H4 (cell line): ENCODE data around the gene GSTM2. TPM values are rescaled to one million over a fixed set of nuclear protein-coding genes. Genes with fewer than 3 reads are reported as not detected.
A peak's percentile ranks its signal among the peaks of the same experiment; 100 is the strongest.

Source experiments
- DNase-seq: peaks from one replicate; pipeline ENCODE4 v3.0.0-alpha.2; 2015; ENCODE audit warnings: low spot score
- total RNA-seq: library from RNA; depleted of rRNA; stranded (reverse); fragments of >200 nt; shearing (Covaris generic); gene quantifications from 2 replicates; pipeline ENCODE4 v1.2.3, GENCODE V29; 2014

GSTM2 gene
- total RNA-seq, 1 experiment from 2014 or later = 4.6 TPM

DNA sequence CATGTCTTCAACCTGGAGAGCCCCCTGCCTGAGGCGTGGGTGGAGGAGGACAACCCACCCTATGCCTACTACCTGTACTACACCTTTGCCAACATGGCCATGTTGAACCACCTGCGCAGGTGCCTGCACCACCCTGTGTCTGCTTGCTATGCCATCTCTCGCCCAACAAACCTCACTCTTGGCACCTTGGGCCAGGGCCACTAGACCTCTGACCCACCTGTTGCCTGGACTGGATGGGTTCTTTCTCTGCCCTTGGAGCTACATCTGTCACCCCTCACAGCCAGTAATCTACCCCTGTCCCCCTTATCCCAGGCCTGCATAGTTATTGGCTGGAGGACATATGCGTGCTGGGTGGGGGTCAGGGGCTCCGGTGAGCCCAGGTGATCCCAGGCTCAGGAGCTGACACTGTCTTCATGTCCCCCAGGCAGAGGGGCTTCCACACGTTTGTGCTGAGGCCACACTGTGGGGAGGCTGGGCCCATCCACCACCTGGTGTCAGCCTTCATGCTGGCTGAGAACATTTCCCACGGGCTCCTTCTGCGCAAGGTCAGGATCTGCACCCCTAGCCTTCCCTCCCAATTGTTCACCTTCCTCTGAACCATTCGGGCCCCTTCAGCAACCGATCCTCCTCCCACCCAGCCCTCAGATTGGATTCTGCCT is 38.4 kb upstream of the GSTM2 start:
- no peak for DNase-seq

DNA sequence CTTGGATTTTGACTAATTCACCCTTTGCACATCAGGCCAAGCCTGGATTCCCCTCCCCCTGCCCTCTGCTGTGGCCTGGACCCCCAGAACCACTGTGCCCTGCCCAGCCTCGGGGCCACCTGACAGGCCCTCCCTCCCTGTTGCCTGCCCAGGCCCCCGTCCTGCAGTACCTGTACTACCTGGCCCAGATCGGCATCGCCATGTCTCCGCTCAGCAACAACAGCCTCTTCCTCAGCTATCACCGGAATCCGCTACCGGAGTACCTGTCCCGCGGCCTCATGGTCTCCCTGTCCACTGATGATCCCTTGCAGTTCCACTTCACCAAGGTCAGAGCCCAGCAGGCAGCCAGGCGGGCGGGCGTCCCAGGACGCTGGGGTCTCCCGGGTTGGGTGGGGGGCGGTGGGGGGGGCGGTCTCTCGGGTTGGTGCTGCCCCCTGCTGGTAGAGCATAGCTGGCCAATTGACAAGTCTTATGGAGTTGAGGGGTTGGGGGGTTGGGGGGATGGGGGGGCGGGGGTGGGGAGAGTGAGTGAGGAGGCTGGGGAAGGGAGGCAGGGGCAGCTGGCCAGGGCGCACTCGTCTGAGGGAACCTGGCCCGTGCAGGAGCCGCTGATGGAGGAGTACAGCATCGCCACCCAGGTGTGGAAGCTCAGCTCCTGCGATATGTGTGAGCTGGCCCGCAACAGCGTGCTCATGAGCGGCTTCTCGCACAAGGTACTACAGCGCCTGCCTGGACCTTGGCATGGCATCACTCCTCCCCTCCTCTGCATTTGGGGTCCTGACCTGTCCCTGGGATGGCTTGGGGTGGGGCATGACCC is 37.6 kb upstream of the GSTM2 start:
- no peak for DNase-seq

DNA sequence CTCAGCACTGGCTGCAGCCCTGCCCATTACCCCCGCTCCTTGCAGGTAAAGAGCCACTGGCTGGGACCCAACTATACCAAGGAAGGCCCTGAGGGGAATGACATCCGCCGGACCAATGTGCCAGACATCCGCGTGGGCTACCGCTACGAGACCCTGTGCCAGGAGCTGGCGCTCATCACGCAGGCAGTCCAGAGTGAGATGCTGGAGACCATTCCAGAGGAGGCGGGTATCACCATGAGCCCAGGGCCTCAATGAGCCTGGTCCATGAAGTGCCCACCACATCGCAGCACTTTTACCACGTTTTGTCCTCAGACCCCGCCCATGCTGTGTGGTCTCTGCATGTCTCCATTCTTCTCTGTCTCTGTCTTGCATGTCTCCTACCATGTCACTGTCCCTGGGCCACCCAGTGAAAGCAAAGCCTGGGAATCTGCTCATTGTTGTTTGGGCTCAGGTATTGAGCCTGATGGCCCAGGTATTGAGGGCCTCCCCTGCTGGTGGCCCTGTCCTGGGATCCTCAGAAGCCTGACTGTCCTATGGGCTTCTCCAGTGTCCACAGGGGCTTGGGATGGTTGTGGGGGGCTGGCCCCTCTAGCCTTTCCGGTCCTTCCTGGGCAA is 36.9 kb upstream of the GSTM2 start:
- DNase-seq = no peak

DNA sequence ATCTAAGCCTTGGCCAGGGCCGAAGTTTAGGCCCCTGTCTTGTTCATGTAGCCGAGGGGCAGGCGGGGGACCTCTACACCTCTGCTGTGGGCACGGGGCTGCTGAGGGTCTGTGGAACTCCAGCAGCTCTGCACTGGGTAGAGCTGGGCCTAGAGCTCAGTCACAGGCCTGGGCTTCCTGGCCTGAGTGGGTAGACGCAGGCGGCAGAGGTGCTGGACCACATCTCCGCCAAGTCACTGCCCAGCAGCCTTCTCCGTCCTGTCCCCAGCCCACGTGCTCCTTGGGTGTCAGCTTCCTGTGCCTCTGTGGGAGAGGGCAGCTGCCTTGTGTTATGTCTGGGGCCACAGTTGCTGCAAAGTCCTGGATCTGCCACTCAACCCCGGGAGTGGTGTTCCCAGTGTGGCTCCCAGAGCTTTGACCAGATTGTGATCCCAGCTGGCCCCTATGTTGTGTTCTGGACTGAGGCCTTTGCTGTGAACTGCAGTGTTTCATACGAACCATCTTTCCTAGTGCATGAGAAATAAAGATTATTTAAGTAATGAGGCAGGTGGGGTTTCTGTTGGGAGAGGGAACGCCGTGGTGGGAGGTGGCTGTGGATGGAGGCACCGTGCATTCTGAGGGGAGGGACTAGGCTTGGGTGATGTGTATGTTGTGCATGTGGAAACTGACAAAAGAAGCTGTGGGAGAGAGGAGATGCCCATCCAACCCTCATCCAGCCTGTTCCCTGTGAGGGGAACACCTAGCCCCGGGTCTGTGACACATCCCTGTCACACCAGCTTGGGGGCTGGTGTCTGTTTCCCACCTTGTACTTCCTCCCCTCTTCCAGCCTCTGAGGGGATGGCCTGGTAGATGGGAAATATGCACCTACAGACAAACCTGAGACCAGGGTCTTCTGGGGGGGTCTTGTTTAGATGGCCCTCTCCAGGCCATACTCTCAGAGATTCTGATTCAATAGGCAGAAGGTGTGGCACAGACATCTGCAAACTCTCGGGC is 36.0 kb upstream of the GSTM2 start:
- DNase-seq = no peak

DNA sequence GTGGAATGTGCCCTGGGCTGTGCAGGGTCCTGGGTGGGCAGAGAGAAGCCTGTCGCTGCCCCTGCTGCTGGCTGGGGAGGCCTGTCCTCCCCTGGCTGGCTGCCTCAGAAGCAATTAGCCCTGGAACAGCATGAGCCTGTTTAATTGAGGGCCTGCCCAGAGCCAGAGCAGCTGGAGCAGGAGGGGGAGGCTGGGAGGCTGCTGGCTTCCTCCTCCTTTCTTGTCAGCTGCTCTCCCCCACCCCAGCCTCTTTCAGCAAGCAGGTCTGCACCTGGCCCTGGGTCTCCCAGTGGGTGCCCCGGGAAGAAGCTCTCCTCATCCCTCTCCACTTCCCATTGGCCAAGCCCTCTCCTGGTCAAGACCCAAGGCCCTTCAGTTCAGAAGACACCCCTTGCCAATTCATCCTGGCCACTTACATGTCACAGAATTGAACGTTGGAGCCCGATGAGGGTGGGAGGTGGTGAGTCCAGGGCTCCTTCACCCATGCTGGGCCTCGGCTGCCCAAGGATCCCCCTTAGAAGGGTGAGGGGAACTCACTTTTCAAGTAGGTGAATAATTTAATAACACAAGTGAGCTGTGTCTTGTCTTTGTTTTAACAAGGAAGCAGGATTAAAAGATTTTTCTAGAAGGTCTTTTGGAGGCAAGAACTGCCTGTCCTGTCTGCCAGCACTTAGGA is 35.0 kb upstream of the GSTM2 start:
- no peak for DNase-seq

DNA sequence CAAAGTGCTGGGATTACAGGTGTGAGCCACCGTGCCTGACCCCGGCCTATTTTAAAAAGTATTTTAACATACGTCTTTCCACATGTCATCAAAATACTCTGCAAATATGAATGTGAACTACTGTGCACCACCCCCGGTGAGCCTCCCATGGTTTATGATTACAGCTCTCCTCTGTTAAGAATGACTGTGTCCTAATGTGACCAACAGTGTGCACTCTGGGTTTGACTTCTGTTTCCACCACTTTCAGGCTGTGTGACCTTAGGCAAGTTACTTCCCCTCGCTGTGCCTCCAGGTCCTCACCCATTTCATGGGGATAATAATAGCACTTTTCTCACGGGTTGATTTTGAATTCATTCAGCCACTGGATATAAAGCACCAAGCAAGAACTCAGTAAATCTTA is 33.6 kb upstream of the GSTM2 start:
- DNase-seq = no peak

DNA sequence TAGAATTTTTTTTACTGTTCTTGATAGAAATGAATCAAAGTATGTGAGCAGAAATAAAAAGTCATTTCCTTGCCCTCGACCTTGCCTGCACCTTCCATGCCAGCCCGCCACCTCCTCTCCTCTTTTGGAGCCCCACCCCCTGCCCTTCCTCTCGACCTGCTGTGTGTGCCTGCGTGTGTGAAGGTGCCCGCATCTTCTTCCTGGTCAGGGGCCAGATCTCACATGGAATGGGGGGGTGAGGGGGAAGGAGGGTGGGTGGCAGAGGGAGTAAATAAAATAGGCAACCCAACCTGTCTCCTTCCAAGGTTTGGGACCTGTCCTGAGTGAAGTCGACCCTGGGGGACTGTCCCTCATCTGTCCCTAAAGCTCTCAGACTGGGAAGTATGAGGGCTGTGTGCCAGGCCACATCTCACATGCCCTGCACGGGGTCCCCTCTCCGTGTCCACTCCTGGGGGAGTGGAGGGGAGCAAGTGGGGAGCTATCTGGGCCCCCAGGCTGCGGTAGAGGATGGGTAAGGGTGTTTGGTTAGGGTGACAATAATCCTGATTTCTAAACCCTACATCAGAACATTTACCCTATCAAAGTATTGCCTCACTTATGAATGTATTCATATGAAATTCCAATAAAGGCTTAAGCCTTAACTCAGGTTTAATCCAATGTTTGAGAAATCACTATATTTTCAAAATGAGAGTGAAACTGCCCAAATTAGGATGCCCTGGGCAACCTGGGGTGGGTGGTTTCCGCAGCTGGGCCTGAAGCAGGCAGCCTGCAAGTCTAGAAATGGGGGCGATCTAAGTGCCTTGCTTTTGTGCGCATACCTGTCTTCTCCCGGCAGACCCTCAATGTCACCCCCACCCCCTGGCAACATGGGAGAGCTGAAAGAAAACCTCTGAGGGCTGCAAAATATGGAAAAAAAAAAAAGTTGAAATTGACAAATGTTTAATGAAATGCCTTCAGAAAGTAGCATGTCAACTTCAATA is 32.8 kb upstream of the GSTM2 start:
- DNase-seq = no peak

DNA sequence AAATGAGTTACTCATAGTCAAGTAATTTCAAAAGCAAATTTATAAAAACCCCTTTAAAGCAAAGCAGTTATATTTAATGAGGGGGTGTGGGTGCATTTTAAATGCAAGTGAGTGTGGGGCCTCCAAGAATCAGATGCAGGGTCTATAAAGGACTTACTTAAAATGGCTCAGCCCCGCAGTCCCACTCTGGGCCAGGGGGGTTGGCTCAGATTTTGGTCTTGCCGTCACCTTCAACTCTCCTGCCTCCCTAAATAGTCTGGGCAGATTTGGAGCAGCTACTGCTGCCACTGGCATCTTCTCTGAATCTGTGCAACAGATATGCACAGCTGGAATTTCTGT is 32.0 kb upstream of the GSTM2 start:
- DNase-seq = no peak

DNA sequence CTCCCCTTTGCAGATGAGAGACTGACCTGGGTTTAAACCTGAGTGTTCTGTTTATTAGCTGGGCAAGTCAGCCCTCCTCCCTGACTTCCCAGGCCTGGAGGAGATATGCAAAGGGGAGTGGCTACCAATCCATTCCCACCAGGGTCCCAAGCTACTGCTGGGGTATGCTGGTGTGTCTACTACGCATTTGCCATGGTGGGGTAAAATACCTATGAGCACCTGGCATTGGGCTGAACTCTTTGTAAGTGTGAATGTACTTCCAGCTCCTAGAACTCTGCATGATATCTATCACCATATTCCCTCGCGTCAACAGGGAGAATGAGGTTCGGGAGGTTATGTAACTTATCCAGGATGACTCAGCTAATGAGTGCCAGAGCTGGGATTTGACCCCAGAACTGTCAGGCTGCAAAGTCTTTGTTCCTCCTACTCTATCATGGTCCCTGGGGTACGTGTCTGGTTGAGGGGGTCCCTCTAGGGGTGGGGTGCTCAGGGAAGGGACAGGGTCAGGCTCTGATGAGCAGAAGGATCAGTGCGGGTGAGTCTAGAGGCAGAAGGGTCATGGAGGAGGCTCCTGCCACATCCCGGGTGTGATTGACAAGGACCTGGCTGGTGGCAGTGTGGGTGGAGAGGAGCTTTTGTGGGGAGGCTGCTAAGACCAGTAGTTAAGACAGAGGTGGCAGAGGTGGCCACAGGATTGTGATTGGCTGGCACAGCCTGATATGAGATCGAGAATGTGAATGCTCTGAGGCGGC is 31.5 kb upstream of the GSTM2 start:
- DNase-seq = peak; percentile 70

DNA sequence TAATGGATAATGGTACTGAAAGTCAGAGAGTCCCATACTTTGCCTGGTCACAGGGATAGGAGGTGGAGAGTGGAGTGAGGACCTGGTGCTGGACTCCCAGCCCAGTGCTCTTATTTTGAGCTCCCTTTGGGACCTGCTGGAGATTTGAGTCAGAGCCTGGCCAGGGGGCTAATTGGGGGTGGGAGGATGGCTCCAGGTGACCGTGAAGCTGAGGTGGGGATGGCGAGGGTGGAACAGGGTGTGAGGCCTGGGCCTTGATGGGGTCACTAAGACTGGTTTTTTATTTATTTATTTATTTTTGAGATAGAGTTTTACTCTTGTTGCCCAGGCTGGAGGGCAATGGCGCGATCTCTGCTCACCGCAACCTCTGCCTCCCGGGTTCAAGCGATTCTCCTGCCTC is 30.4 kb upstream of the GSTM2 start:
- no peak for DNase-seq

DNA sequence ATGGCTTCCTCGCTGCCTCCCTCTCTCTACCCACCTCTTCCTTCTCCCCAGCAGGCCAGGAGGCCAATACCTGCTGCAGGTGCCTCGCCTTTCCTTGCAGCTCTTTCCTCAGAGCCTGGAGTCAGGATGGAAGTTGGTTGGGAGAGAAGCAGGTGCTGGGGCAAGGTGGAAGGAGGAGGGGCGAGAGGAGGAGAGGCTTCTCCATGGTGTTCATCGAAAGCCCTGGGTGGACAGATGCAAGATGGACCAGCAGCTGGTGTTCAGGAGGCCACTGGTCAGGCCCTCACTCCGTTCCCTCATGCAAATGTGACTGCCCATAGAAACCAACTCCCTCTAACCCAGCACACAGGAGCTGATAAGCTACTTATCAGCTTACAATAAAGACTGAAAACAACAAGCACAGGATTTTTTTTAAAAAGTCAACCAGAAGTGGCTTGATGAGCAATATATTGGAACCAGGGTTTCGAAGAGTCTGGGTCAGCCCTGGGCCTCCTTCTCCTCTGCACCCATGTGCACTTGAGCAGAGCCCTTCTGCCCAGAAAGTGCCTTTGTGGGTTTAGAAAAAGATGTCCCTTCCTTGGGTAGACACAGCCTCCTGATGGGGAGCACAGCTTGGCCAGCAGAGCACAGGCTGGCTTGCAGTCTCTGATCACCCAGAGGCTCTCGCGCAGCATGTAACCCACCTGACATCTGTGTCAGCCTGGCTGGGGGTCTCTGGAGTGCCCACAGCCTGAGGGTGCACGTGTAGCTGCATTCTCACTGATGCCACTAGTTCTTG is 28.6 kb upstream of the GSTM2 start:
- DNase-seq = no peak

DNA sequence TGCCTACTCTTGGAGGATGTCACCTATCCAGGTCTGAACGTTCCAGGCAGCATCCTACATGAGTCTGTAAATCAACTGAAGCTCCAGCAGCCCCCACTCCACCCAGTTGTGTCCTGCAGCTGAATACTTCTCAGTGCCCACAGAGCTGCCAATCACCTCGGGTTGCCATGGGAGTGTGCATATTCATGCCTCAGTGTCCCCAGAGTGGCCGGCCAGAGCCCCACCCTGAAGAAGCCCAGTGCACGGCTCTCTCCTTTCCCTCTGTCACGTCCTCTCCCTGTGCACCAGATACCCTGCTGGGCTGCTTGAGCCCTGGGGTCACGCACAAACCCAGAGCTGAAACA is 28.0 kb upstream of the GSTM2 start:
- DNase-seq = no peak

DNA sequence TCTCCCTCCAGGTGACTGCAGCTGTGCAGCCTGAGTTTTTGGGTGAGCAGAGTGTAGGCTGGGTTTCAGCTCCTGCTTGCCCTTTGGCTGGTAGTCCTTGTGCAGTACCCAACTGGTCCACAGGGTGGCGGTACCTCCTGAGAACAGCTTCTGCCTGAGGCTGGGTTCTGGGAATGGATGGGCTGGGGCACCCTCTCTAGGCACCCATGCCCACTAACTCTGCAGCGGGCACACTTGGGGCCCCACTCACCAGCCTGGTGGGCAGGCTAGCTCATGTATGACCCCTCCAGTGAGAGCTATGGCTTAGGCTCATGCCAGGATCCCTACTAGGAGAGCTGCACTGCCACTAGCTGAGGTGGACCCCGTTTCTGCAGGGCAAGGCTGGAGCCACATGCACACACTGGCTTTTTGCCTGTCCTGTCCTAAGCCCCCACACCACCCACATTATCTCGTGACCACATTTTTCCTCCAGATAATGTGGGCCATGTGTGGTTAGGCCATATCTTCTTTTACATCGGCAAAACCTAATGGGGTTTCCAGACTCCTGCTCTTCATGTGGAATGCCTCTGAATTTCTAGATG is 27.5 kb upstream of the GSTM2 start:
- DNase-seq = peak; percentile 62

DNA sequence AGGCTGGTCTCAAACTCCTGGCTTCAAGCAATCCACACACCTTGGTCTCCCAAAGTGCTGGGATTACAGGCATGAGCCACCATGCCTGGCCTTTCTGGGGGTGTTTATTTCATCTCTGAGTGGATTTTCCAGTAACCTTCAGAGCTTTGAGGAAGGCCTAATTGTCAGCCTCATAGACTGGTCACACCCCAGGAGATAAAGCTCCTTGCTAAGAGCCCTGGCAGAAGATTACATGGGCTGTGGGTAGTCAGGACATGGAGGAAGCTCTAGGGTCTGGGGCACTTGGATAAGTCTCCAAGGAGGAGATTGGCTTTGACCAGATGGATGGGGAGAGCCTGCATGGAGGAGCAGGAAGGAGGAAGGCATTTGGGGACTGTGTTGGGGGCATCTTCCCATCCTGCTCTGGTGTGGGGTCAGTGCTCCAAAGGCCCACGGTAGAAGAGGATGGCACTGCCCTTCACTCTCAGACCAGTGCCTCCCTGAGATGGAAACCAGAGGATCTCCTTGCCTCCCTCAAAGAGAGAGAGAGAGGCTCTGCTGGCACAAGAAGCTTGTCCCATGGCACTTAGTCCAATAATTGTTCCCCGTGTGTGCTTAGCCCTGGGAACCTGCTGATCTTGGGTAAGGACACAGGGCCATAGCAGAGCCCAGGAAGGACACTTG is 26.6 kb upstream of the GSTM2 start:
- no peak for DNase-seq

DNA sequence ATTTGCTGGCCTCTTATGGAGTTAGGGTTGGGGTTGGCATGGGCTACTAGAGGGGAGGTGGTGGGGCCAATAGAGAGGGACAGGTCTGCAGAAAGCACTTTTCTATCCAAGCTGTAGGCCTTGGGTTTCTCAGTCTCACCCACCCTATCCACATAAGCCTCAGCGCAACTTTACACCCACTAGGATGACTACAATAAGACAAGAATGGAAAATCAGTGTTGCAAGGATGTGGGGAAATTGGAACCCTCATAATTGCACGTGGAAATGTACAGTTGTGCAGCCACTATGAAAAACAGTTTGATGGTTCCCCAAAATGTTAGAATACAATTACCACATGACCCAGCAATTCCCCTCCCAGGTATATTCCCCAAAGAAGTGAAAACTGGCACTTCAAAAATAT is 26.0 kb upstream of the GSTM2 start:
- DNase-seq = no peak

DNA sequence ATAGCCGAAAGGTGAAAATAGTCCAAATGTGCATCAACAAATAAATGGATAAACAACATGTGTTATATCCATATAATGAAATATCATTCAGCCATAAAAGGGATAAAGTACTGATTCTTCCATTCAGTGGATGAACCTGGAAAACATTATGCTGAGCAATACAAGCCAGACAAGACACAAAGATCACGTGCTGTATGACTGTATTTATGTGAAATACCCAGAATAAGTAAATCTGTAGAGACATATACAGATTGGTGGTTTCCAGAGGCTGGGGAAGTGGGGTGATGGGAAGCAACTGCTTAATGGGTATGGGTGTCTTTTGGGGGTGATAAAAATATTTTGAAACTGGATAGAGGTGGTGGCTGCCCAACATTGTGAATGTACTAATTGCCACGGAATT is 25.2 kb upstream of the GSTM2 start:
- DNase-seq = no peak

DNA sequence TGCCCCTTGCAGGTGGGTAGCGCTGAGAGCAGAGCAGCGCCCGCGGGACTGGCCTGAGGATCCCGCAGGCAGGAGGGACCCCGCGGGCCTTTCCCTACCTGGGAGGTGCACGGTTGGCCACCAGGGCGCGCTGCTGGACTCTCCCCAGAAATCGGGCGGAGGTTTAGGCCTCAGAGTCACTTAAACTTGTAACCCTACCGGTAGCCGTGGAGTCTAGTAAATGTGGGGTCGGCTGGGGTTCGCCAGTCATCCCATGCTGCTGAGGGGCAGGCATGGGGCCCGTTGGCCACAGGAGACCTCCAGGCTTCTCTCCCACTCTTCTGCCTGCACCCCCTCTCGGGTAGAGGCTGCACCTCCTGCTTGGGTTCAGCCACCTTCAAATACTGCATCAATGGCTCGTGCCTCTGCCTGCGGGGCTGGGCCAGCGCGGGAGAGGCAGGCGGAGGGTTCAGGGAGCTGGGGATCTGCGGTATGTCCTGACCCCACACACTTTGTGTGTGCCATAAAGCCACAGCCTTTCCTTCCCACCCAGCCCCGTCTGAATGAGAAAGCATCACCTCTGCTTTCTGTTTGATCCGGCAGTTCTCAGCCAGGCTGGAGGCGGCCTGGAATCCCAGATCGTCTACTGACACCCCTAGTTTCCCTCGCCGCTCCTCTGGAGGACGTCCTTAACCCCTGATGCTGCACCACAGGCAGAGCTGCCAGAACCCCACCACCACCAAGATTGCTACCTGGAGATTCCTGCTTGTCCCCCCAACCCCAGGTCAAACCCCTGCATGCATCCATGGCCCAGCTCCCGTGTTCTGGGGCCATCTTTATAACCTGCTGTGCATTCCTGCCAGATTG is 24.2 kb upstream of the GSTM2 start:
- DNase-seq = peak; percentile 63
